B cell (primary cell): ENCODE measurements around the gene MTMR6. TPM values are rescaled to one million over a fixed set of nuclear protein-coding genes. Genes with fewer than 3 reads are reported as not detected.

Experiments used
- ATAC-seq: fragments of 200-7000 bp; cut with Tn5 transposase; one replicate; pipeline ENCODE4 v1.10.0; 2021; ENCODE audit warnings: low read depth, mild to moderate bottlenecking, moderate number of reproducible peaks, moderate library complexity
- CTCF ChIA-PET: fragments of 350-600 bp; sonication (Branson Sonifier 250); formaldehyde crosslinking; loops from one replicate; lab custom pipeline; 2021; ENCODE audit warnings: antibody characterized with exemption, inconsistent platforms; lab: Charles Lee
- POLR2A ChIA-PET: fragments of 350-600 bp; sonication (Branson Sonifier 250); formaldehyde crosslinking; loops from one replicate; lab custom pipeline; 2021; ENCODE audit warnings: antibody characterized with exemption; lab: Charles Lee
- DNase-seq: peaks from one replicate; pipeline ENCODE4 v3.0.0; 2013
- H2AFZ ChIP-seq: 2 replicates; pipeline ENCODE4 v1.6.1; 2012; ENCODE audit warnings: mild to moderate bottlenecking, low read depth, low read length; ENCODE audit not compliant: insufficient read depth, poor library complexity, severe bottlenecking
- H3K27ac ChIP-seq, 2 donors: 1 replicate in 1 of 2; 2 replicates in 1 of 2; pipeline ENCODE4 v1.5.1; 2012 to 2013; ENCODE audit warnings: low read length in 2 of 2, mild to moderate bottlenecking in 2 of 2, moderate library complexity in 1 of 2
- H3K27me3 ChIP-seq, 4 experiments: fragments of 200-600 bp in 1 of 4; sonication (generic) in 1 of 4; replicated peaks in 1 of 4; 1 replicate in 2 of 4; 2 replicates in 2 of 4; pipeline versions ENCODE4 v1.6.1 to v1.7.0; 2013 to 2016; ENCODE audit warnings: low read length in 3 of 4, mild to moderate bottlenecking in 2 of 4, mixed read lengths in 1 of 4, moderate library complexity in 1 of 4; ENCODE audit not compliant: insufficient read depth in 4 of 4, control insufficient read depth in 3 of 4; ENCODE audit errors: control extremely low read depth in 1 of 4
- H3K36me3 ChIP-seq, 2 experiments: replicated peaks in 1 of 2; 1 replicate in 1 of 2; 2 replicates in 1 of 2; pipeline versions ENCODE4 v1.6.1 to v1.7.1; 2013; ENCODE audit warnings: low read length in 1 of 2; ENCODE audit not compliant: insufficient read depth in 2 of 2, control insufficient read depth in 1 of 2; ENCODE audit errors: control extremely low read depth in 1 of 2, extremely low read depth in 1 of 2
- H3K4me1 ChIP-seq, 2 donors: fragments of 200-600 bp in 1 of 2; sonication (generic) in 1 of 2; 1 replicate in 1 of 2; 2 replicates in 1 of 2; pipeline versions ENCODE4 v1.5.1 to v1.6.1; 2013 to 2017; ENCODE audit warnings: low read length in 2 of 2; ENCODE audit not compliant: control insufficient read depth in 2 of 2, insufficient read depth in 2 of 2
- H3K4me2 ChIP-seq: replicated peaks from 2 replicates; pipeline ENCODE3; 2012; ENCODE audit warnings: mild to moderate bottlenecking, low read depth, low read length; ENCODE audit not compliant: poor library complexity, severe bottlenecking
- H3K4me3 ChIP-seq, 5 experiments: fragments of 200-600 bp in 1 of 5; sonication (generic) in 1 of 5; 1 replicate in 3 of 5; 2 replicates in 2 of 5; pipeline versions ENCODE4 v1.5.1 to v1.7.0; 2011 to 2016; ENCODE audit warnings: low read length in 4 of 5, mild to moderate bottlenecking in 4 of 5, low read depth in 2 of 5, control low read depth in 1 of 5, moderate library complexity in 1 of 5; ENCODE audit not compliant: insufficient read depth in 1 of 5; ENCODE audit errors: control extremely low read depth in 1 of 5, extremely low read depth in 1 of 5
- H3K79me2 ChIP-seq: fragments of 200-600 bp; sonication (generic); one replicate; pipeline ENCODE4 v1.6.0; 2016; ENCODE audit warnings: low read length; ENCODE audit not compliant: control insufficient read depth, insufficient read depth
- H3K9ac ChIP-seq: fragments of 200-600 bp; sonication (generic); 2 replicates; pipeline ENCODE4 v1.6.1; 2017; ENCODE audit warnings: mild to moderate bottlenecking, low read length, moderate library complexity
- H3K9me3 ChIP-seq, 3 donors: one replicate each; pipeline versions ENCODE4 v1.6.1 to v1.7.1; 2013; ENCODE audit warnings: low read length in 2 of 3; ENCODE audit not compliant: control insufficient read depth in 2 of 3, insufficient read depth in 1 of 3; ENCODE audit errors: control extremely low read depth in 1 of 3
- H4K20me1 ChIP-seq: 2 replicates; pipeline ENCODE4 v1.6.0; 2012; ENCODE audit warnings: mild to moderate bottlenecking, low read length; ENCODE audit not compliant: insufficient read depth, control insufficient read depth, poor library complexity, severe bottlenecking
- H3K27ac Mint-ChIP-seq: one replicate; pipeline ENCODE4 v1.8.0; 2021; ENCODE audit warnings: mixed read lengths
- H3K27me3 Mint-ChIP-seq: one replicate; pipeline ENCODE4 v1.8.0; 2021; ENCODE audit warnings: mixed read lengths
- H3K4me1 Mint-ChIP-seq: one replicate; pipeline ENCODE4 v1.8.0; 2021; ENCODE audit warnings: mixed read lengths
- H3K4me3 Mint-ChIP-seq: one replicate; pipeline ENCODE4 v1.8.0; 2021; ENCODE audit warnings: mixed read lengths
- H3K9me3 Mint-ChIP-seq: one replicate; pipeline ENCODE4 v1.8.0; 2022; ENCODE audit warnings: mixed read lengths; ENCODE audit not compliant: insufficient read depth
- EZH2 ChIP-seq: IDR thresholded peaks from 2 replicates; pipeline ENCODE4 v1.6.1; 2012; ENCODE audit warnings: borderline replicate concordance, low read depth, mild to moderate bottlenecking, moderate library complexity, low read length; ENCODE audit not compliant: insufficient read depth, poor library complexity, severe bottlenecking
- WGBS: methylation state at CpG from one replicate; pipeline ENCODE4 v1.1.5; 2013; ENCODE audit warnings: missing lambda C conversion rate; ENCODE audit not compliant: insufficient coverage; 5-methylcytosine and 5-hydroxymethylcytosine counted together
- intact Hi-C: fragments of 100-400 bp; cut with micrococcal nuclease; formaldehyde crosslinking; loops from one replicate; pipeline ENCODE4 v1.10.0; 2022
- polyA plus RNA-seq: library from polyadenylated mRNA; depleted of rRNA; stranded (reverse); fragments of >200 nt; gene quantifications from 2 replicates; pipeline ENCODE4 v1.2.3, GENCODE V29; 2012
- total RNA-seq, 2 donors: library from RNA; stranded (reverse); fragments of 120-200 nt in 1 of 2; gene quantifications; 1 replicate in 1 of 2; 2 replicates in 1 of 2; pipeline versions ENCODE4 v1.2.3 to v1.2.4, GENCODE V29; 2013 to 2022
- TF ChIP-seq, protein P1 (sequence below): fragments of 200-600 bp; IDR thresholded peaks from one replicate; pipeline ENCODE4 v1.8.0; 2022; ENCODE audit warnings: antibody characterized with exemption, mild to moderate bottlenecking

Gene MTMR6
- total and polyA plus RNA-seq, 2 donors (not counting 1 experiment from before 2014, with no cell fraction given) = 3.7 to 21.4 TPM

DNA sequence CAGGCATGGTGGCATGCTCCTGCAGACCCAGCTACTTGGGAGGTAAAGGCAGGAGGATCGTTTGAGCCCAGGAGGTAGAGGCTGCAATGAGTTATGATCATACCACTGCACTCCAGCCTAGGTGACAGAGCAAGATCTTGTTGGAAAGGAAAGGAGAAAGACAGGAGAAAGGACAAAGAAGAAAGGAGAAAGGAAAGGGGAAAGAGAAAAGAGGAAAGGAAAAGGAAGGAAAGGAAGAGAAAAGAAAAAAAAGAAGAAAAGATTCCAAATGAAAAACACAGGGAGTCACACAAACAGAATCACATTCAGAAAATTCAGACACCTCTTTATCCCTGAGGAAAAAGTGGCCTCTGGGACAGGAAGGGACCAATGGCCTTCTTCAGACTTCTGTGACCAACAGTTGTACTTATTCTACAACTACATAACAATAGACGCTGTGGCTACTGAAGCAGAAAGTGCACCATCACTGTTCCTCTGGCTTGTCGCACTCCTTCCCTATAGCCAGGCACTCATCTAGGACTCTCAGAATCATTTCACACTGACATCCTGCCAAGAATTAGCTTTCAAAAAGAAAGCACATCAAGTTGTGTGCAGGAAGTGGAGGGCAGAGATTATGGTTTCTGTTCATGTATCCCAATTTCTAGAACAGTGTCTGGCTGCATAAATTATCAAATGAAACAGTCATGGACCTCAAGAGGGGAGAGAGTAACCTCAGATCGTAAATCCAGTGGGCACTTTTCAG, 5.9 kb downstream of the MTMR6 start:
- H3K27me3 Mint-ChIP-seq = no peaks in the 10 kb centered on the region
- H3K4me3 ChIP-seq = no peak overlapping the region
- H3K36me3 ChIP-seq = no peaks in the 10 kb centered on the region
- ChIA-PET CTCF (no interaction called here), POLR2A (no interaction called here)
- H3K27ac Mint-ChIP-seq = peak overlapping the region; percentile 8
- no peak overlapping the region for H3K4me3 Mint-ChIP-seq
- 50% methylated on average over 2 of the region's 4 CpGs for WGBS
- H3K9me3 ChIP-seq = no peaks in the 10 kb centered on the region
- peaks cover 92% of the 10 kb centered on the region for H3K79me2 ChIP-seq
- no peaks in the 10 kb centered on the region for H3K27me3 ChIP-seq
- peak; percentile 24 for DNase-seq
- intact Hi-C loops = loop anchor here (10.0 kb wide), 2 partner anchors 1007 to 1817 kb away; no protein-coding TSS in a partner anchor
- H3K9ac ChIP-seq = no peak overlapping the region
- peaks cover 8% of the 10 kb centered on the region for H4K20me1 ChIP-seq
- no peaks in the 10 kb centered on the region for H3K9me3 Mint-ChIP-seq
- peak; percentile 31 for ATAC-seq
- H3K27ac ChIP-seq = no peak overlapping the region
- H2AFZ ChIP-seq = no peak overlapping the region
- TF ChIP-seq EZH2 = no peak
- TF ChIP-seq, protein P1, sequence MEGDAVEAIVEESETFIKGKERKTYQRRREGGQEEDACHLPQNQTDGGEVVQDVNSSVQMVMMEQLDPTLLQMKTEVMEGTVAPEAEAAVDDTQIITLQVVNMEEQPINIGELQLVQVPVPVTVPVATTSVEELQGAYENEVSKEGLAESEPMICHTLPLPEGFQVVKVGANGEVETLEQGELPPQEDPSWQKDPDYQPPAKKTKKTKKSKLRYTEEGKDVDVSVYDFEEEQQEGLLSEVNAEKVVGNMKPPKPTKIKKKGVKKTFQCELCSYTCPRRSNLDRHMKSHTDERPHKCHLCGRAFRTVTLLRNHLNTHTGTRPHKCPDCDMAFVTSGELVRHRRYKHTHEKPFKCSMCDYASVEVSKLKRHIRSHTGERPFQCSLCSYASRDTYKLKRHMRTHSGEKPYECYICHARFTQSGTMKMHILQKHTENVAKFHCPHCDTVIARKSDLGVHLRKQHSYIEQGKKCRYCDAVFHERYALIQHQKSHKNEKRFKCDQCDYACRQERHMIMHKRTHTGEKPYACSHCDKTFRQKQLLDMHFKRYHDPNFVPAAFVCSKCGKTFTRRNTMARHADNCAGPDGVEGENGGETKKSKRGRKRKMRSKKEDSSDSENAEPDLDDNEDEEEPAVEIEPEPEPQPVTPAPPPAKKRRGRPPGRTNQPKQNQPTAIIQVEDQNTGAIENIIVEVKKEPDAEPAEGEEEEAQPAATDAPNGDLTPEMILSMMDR = no peak
- peaks cover 17 to 19% of the 10 kb centered on the region in 2 donors for H3K4me1 ChIP-seq
- H3K4me1 Mint-ChIP-seq = peaks cover 65% of the 10 kb centered on the region
- peak overlapping the region; percentile 9 for H3K4me2 ChIP-seq

DNA sequence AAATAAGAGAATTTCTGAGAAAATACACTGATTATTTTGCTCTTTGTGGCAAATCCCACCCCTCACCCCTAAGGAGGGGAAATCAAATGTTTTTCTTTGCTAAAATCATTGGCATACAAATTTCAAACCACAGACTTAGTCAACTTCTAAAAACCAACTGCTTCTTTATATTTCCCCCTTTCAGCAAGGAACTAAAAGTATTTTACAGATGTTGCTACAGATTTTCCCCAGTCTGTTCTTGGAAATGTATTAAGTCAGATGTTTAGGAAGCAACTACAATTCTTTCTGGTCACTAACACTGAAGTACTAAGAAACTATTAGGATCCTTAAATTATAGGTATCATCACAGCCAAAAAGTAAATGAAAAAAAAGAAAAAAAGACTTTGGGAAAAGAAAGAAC, 6.9 kb downstream of the MTMR6 start:
- peaks cover 8% of the 10 kb centered on the region for H4K20me1 ChIP-seq
- no peak overlapping the region for H2AFZ ChIP-seq
- peaks cover 86% of the 10 kb centered on the region for H3K79me2 ChIP-seq
- ChIA-PET POLR2A (no interaction called here), CTCF (no interaction called here)
- no peaks in the 10 kb centered on the region for H3K27me3 ChIP-seq
- no peak overlapping the region for H3K27ac ChIP-seq
- H3K9me3 Mint-ChIP-seq = no peaks in the 10 kb centered on the region
- H3K9ac ChIP-seq = no peak overlapping the region
- H3K4me3 ChIP-seq = no peak overlapping the region
- H3K4me2 ChIP-seq = no peak overlapping the region
- DNase-seq (no peak), ATAC-seq (no peak)
- H3K4me1 Mint-ChIP-seq = peaks cover 59% of the 10 kb centered on the region
- intact Hi-C loops = loop anchor here (10.0 kb wide), 2 partner anchors 1006 to 1816 kb away; no protein-coding TSS in a partner anchor
- H3K27ac Mint-ChIP-seq = no peak overlapping the region
- H3K4me1 ChIP-seq = peaks cover 9 to 11% of the 10 kb centered on the region in 2 donors
- TF ChIP-seq, protein P1 = no peak
- no peak for TF ChIP-seq EZH2
- H3K36me3 ChIP-seq = no peaks in the 10 kb centered on the region
- H3K4me3 Mint-ChIP-seq = no peak overlapping the region
- H3K9me3 ChIP-seq = no peaks in the 10 kb centered on the region
- H3K27me3 Mint-ChIP-seq = no peaks in the 10 kb centered on the region
